Stimulated activated CD4-positive, alpha-beta T cell treated with anti-CD3 and anti-CD28 coated beads, Interleukin-4, amount 100 ng/mL, for 48 hours (primary cell): ENCODE measurements around the gene ZBTB17.

ENCODE experiments used
- DNase-seq, 2 donors: peaks; one replicate each; pipeline ENCODE4 v3.0.0-alpha.2; 2020; ENCODE audit warnings: low read depth in 2 of 2

Gene ZBTB17

DNA sequence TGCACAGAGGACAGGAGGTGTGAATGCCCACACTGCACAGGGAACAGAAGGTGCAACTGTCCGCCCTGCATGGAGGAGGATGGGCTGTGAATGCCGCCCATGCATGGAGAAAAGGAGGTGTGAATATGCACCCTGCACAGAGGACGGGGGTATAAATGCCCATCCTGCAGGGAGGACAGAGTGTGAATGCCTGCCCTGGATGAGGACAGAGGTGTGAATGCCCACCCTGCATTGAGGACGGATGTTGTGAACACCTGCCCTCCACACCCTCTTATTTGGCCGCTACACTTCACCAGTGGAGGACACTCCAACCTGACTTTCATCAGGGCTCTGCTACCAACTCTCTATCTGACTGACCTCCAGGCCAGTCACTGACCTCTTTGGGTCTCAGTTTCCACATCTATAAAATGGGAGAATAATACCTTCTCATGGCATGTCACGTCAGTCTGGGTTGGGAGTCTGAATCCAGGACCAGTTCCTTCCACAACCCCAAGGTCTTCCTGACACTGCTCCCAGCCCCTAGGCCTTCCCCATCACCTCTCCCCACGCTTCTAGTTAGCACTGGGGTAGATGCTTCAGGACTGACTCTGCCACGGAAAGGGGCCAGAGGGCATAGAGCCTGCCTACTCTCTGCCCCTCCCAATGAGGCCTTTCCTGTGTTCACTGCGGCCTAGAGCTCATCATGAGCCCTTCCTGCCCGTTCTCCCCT lies 28.4 kb downstream of the ZBTB17 start:
- no peak for DNase-seq

GRCh38 chr1:15946571-15947381 lies 29.1 kb downstream of the ZBTB17 start:
- DNase-seq, result no peak

- no peak for DNase-seq
Measured at GRCh38 chr1:15945832-15946448, 30.0 kb downstream of the ZBTB17 start.

- no peak for DNase-seq
Measured at GRCh38 chr1:15945011-15945831, 30.7 kb downstream of the ZBTB17 start.

GRCh38 chr1:15944308-15945010 lies 31.4 kb downstream of the ZBTB17 start:
- DNase-seq, result no peak

DNA sequence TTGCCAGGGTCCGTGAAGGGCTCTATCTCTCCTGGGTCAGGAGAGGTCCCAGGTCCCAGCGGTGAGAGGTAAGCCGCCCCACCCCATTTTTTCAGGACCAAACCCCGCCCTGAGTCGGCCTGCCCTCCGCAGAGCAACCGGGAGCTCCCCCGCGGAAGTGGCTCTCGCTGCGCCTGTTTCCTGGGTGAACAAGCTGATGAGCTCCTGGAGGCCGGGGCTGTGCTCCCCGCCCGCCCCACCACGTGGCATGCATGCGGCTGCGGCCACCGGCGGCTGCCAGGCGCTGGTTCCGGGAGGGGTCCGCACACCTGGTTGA lies 32.0 kb downstream of the ZBTB17 start:
- no peak for DNase-seq

DNA sequence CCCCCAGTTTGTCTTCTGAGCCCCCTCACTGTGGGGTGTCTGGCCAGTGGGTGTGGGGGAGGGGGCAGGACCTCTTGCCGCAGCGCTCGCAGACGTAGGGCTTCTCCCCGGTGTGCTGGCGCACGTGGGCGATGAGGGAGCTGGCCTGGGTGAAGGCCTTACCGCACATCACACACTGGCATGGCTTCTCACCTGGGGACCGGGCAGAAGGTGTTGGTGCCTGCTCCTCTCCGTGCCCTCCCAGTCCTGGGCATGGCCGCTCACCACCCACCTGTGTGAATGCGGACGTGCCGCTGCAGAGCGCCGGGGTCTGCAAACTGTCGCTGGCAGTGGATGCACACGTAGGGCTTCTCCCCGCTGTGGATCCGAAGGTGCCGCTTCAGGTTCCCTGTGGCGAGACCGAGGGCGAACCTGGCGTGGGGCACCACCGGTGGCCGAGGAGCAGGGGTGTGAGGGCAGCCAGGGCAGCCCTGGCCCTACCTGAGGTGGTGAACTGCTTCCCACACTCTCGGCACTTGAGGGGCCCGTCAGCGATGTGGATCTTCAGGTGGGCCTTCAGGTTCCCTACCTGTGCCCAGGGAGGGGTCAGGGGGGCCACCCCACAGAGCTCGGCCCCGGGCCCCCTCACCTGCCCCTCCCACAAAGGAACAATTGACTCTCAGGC lies 32.4 kb downstream of the ZBTB17 start:
- DNase-seq, result no peak

DNA sequence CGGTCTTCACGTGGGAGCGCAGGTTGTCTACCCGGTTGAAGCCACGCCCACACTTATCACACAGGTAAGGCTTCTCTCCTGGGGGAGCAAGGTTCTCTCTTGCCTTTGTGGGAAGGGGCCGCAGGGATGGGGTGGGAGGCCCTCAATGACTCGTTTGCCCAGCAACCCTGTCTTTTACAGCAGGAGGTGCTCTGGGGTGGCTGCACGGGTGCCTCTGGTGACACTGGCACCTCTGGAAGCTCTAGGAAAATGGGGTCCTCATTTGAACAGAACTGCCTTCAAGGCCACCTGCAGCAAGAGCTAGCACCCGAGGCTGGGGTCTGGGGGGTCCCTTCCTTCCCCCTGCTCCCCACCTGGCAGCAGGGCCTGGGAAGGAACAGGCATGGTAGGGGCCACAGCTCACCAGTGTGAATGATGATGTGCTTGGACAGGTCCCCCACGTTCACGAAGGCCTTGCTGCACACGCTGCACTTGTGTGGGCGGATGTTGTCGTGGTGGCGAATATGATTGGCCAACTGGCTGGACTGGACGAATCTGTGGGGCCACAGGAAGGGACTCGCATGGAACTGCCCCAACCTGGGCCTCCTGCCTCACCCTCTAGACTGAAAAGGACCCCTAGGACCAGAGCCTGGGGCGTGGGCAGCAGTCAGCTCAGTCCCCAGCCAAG lies 33.1 kb downstream of the ZBTB17 start:
- DNase-seq, result no peak

DNA sequence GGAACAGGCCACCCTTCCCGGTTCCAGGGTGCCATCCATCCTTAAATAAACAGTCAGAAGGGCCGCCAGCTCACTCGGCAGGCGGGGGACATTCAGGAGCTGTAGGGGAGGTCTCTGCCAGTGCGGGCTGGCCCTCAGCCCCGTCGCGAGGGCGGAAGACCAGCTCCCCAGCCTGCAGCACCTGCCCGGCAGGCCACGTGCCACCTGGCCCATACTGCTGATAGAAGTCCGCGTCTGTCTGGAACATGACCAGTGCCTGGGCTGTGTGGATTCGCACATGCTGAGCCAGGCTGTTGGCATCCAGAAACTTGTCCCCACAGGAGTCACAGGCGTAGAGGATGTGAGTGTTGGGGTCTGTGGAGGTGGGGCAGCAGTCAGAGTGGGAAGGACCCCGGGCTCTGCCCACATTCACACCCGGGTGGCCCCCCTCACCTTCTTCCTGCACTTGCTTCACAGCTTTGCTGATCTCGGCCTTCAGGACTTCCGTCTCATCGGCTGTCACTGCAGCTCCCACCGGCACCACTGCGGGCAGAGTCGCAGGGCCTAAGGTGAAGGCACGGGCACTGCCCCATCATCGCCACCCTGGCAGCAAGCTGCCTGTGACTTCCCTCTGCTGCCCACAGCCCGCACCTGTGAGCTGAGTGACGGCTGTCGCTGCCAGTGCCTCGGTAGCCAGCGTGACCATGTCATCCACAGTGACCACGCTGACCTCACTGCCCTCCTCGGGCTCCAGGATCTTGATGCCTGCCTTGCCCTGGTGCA lies 33.8 kb downstream of the ZBTB17 start:
- DNase-seq, result no peak

DNA sequence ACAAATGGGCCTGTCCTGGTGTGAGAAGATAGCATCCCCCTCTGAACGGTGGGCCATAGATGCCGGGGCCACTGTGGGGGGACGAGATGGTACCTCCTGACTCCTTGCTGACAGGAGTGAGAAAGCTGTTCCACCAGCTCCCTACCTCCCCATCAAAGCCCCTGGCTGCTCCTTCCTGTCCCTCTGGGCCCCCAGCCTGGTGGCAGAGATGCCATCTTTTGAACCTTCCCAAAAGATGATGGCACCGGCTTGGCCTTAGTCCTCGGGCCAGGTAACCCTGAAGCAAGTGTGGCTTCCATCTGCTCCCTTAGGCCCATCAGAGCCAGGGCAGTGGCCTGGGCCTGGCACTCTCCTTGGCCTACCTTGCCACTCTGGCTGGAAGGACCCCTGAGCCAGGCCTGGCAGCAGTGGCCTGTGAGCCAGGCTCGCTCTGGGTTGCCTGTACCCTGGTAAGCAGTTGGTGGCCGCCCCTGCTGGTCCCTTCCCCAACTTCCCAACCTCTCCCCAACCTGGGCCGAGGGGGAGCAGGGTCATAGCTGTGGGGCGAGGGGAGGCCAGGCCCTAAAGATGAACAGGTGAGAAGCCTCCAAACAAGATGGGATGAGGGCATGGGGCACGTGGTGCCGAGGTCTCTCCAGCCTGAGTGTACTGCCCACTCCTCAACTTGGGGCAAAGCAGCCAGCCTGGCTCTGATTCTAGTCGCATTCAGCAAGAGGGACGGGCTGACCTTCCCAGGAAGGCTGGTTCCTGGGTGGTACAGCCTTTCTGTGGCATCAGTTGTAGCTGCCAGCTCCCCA lies 34.7 kb downstream of the ZBTB17 start:
- no peak for DNase-seq

DNA sequence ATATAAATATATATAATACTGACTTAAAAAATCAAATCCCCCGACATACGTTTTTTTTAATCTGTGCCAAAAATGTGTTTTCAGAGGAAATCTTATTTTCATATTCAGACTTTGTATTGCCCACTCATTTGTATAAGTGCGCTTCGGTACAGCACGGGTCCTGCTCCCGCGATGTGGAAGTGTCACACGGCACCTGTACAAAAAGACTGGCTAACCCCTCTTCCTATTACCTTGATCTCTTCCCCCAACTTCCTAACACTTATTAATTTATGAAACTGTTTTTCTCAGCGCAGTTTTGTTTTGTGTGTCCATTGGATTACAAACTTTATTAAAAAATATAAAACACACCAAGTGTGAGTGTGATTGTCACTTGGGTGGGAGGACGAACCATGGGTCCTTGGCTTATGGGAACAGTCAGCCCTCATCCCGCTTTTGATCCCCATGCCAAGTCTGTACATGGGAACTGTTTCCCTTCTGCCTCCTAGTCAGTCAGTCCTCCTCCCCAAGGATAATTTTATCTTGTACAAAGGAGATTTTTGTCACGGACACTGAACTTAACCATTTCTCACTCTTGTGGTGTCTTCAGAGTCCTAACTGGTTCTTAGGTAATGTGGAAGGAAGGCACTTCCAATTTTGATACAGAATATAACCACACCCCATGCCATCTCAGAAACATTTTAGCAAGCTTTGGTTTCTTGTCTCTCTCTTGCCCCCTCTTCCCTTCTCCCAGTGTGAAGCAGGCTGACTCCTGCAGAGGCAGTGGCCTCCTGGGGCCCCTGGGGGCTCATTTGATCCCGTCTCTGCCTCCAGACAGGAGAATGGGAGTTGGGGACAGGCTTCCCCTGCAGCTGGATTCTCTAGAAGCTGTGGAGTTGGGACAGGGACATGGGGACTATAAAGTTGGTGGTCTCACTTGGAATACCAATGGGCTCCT lies 35.5 kb downstream of the ZBTB17 start:
- no peak for DNase-seq

- DNase-seq, result no peak
Measured at GRCh38 chr1:15939181-15940109, 36.5 kb downstream of the ZBTB17 start.

DNA sequence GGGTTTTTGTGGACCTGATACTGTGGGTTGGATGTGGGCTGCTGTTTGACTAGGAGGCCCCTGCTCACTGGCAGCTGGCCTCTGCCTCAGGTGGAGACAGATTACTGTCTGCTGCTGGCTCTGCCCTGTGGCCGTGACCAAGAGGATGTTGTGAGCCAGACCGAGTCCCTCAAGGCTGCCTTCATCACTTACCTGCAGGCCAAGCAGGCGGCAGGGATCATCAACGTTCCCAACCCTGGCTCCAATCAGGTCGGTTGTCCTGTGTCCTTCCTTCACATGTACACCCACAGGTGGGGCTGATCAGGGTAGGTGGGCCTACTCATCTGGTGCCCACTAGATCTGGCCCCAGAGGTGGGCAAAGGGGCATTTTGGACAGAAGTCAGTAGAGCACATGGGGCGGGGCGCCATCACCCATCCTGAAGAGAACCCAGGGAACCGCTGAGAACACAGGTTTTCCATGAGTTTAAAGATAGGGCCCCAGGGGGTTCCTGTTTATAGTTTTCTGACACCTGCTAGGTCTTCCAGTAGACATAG lies 37.2 kb downstream of the ZBTB17 start:
- no peak for DNase-seq

DNA sequence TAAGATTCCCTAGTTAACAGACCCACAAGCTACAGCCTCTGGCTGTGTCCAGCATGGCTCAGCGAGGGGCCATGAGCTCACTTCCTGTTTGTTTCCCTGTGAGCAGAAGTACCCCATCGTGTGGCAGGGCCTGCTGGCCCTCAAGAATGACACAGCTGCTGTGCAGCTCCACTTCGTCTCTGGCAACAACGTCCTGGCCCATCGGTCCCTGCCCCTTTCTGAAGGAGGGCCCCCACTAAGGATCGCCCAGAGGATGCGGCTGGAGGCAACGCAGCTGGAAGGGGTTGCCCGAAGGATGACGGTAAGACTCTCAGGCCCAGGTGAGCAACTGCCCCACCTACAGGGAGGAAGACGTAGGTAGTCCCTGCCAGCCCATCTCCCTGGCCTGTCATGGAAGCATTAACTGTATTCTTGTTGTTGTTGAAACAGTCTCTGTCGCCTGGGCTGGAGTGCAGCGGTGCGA lies 38.2 kb downstream of the ZBTB17 start:
- DNase-seq, result no peak

DNA sequence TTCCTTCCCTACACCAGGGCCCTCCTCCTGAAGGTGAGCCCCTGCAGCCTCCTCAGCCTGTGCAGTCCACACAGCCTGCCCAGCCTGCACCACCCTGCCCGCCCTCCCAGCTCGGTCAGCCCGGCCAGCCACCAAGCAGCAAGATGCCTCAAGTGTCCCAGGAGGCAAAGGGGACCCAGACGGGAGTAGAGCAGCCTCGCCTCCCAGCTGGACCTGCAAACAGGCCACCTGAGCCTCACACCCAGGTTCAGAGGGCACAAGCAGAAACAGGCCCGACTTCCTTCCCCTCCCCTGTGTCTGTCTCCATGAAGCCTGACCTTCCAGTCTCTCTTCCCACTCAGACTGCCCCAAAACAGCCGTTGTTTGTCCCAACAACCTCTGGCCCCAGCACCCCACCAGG lies 38.8 kb downstream of the ZBTB17 start:
- no peak for DNase-seq

GRCh38 chr1:15936025-15936424 lies 39.9 kb downstream of the ZBTB17 start:
- DNase-seq, result no peak
